Adrenal gland (tissue), 5 donors: ENCODE results near the gene CNTN4.

Experiments used
- CTCF ChIP-seq, 6 experiments: fragments of 450-650 bp in 4 of 6; fragments of 200-600 bp in 2 of 6; sonication (generic) in 1 of 6; IDR thresholded peaks; 1 replicate in 5 of 6; 2 replicates in 1 of 6; pipeline versions ENCODE4 v1.5.1 to v1.8.0; 2016 to 2021; ENCODE audit warnings: antibody characterized with exemption in 6 of 6, mild to moderate bottlenecking in 2 of 6, moderate library complexity in 1 of 6
- POLR2A ChIP-seq, 2 donors: fragments of 450-650 bp; IDR thresholded peaks; one replicate each; pipeline ENCODE4 v1.6.1; 2017; ENCODE audit warnings: antibody characterized with exemption in 2 of 2, mild to moderate bottlenecking in 2 of 2, moderate library complexity in 1 of 2
- donor health status: DM: no; HTN: no; CAD: no.

GRCh38 chr3:3085782-3086181 is 987.1 kb downstream of the CNTN4 start:
- no peak for TF ChIP-seq POLR2A (IDR thresholded peaks at IDR 0.05)
- TF ChIP-seq CTCF (IDR thresholded peaks at IDR 0.05), result no peak
